Activated CD4-positive, alpha-beta T cell treated with anti-CD3 and anti-CD28 coated beads for 24 hours (primary cell): Measurements from ENCODE around the gene MAD1L1.
"Not testable (repeated sequence)": the region's sequence is repeated elsewhere in the genome, so short reads cannot be mapped to it uniquely, and the experiment has no call there.

Experiments used
- DNase-seq, 2 donors: peaks; one replicate each; pipeline ENCODE4 v3.0.0-alpha.2; 2020; ENCODE audit warnings: low read depth in 2 of 2

Gene MAD1L1

DNA sequence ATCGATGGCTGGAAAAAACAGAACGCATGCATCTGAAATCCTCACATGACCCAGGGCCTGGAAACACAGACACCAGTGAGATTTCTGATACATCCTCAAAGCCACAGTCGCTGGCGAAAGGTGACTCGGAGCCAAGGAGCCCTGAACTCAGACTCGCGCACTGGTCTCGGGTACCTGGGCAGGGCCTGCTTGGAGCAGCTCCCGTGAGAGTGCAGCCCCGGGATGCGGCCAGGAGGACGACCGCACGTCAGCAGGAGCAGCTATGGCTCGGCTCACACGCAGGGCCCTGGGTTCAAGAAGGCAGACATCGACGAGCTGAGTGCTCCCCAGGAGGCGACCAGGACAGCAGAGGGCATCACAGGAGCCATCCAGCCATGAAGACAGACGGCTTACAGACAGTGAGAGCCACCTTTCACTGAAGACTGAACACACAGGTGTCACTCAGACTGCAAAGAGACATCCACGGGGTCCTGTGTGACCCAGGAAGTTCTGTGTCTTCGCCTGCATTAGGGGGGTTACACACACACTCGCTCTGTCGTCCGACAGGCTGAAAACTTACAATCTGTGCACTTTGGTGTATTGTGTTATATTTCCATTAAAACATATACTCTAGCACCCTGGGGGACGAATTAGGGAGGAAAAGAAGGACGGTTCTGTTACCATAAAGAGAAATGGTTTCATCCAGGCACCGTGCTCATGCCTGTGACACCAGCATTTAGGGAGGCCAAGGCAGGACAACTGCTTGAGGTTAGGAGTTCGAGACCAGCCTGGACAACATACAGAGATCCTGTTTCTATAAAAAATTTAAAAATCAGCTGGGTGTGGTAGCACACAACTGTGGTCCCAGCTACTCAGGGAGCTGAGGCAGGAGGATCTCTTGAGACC, 227.7 kb downstream of the MAD1L1 start:
- no peak for DNase-seq

DNA sequence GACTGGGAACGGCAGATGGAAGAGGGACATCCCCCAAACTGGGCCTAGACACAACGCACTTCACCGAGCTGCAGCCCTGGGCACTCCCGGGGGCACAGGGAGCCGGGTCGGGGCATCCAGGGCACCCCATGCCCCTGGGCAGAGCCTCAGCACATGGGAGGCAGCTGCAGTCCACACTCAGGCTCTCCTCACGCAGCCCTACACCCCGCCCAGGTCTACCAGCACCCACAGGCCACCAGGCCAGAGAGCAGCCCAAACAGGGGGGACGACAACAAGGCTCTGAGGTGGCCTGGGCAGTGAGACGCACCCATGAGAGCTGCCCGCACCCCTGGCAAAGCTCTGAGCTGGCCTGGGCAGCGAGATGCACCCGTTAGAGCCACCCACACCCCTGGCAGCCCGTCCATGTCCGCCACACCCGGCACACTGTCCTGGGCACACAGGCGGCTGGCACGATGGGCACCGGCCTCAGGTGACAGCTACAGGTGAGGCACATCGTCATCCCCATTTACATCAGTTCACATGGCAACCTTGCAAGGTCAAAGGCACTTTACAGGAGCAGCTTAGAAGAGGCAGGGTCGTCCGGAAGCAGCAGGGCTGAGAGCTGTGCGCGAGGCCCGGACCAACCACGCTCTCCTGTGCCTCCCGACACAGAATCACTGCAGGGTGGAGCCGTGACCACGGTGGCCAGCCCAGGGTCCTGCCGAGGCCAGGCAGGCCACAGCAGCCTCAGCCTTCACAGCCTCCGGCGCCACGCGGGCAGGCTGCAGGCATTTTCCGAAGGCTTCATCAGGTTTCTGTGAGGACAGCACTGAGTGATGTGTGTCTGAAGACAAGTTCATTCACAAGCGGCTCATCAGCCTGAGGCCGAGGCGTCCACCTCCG, 228.6 kb downstream of the MAD1L1 start:
- no peak for DNase-seq

DNA sequence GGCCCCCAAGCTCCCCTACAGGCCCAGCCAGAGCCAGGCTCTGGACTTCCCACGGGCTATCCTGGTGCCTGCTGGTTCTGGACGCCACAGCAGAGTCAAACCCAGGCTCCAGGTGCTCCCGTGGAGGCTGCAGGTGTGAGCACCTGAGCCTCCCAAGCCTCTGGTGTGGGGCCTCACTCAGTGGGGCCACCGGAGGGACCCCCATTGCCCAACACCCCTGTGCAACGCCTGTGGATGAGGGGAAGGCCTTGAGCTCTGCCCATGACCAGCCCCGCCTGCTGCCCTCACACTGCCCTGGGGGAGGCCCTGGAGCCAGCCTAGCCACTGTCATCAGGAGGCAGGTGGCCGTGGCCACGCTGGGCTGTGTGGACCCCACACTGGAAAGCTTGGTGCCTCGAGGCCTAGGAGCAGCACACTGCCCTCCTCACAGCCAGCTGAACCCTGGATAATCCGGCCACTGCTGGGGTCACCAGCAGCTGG, 229.3 kb downstream of the MAD1L1 start:
- DNase-seq = no peak

DNA sequence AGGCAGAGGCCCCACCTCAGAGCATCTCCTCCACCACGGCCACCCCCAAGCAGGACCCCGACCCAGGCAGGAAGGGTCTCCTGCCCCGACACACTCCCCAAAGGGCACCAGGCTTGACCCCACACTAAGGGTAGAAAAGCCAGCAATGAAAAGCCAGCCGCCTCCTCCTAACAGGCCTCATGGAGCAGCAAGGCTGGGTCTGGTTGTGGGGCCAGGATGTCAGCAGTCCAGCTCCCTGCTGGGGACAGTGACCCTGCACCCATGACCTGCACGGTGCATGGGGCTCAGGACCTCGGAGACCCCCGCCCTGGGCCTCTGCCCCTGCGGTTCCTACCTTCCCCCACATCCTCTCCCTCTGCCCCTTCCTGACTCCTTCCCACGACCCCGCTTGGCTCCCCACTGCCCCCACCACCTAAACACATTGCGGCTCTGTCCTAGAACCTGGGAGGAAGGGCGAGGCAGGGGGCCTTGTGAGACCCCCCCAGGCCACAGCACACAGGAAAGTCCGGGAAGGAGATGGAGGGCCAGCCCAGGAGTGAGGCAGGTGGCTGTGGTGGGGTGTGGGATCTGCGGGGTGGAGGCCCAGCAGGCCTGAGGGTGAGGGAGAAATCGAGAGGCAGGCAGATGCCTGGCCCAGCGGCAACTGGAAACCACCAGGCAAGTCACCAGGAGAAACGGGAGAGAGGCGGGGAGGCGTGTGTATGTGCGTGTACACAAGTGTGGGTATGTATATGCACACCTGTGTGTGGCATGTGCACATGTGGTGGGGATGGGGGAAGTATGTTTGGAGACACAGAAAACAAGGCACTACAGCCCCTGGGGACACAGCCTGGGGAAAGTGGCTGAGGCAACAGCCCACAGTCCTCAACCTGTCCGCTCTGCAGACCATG, 229.9 kb downstream of the MAD1L1 start:
- no peak for DNase-seq

- no peak for DNase-seq
These were observed 230.9 kb downstream of the MAD1L1 start for GRCh38 chr7:2001601-2002442.

- no peak for DNase-seq
These were observed 231.9 kb downstream of the MAD1L1 start for GRCh38 chr7:2000746-2001321.

DNA sequence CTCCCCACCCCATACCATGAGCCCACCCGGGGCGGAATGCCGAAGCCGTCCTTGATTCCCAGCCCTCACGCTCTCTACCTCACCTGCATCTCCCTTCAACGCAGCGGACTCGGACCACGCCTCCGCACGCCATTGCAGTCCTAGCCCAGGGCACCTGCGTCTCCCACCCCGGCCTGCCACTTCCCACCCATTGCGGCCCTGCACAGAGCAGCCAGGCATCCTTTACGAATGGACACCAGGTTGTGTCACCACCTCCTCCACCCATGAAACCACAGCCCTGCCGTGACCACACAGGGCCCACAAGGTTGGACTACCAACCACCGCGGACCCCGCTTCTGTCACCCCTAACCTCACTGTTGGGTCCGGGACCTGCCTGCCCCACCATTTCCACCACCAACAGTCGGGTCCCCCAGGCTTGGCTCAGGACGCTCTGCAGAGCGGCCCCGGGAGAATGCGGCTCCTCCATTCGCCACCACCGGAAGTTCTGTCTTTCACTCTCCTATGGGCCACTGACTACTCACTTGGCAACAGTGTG, 232.5 kb downstream of the MAD1L1 start:
- DNase-seq = no peak

DNA sequence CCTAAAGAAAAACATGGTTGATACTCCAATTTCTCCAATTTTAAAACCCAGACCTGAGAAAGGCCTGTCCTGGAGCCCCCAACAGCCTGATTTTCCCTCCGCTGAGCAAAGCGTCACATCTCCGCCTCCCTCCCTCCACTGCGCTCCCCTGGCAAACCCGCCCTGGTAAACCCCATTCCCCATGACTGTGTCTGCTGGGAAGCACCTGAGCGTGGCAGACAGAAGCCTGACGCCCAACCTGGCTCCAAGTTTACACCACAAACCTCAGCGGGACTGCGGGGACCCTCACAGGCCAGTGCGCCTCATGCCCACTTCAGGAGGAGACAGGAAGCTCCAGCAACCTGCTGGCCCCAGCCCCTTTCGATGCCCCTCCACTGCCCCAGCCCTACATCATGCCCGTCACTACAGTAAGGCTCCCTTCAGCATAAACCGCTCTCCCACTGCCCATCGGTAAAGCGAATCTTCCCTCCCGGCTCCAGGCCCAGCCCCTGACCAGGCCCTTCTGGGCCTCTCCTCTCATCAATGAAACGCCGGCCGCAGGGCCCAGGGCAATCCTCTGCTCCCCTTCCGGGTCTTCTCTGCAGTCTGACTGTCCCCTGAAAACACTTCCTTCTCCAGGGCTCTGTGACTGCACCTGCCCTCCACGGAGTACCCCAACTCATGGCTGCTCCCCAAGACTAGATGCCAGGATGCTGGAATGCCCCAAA, 233.3 kb downstream of the MAD1L1 start:
- DNase-seq = no peak

- no peak for DNase-seq
These were observed 234.6 kb downstream of the MAD1L1 start for GRCh38 chr7:1998146-1998545.

DNA sequence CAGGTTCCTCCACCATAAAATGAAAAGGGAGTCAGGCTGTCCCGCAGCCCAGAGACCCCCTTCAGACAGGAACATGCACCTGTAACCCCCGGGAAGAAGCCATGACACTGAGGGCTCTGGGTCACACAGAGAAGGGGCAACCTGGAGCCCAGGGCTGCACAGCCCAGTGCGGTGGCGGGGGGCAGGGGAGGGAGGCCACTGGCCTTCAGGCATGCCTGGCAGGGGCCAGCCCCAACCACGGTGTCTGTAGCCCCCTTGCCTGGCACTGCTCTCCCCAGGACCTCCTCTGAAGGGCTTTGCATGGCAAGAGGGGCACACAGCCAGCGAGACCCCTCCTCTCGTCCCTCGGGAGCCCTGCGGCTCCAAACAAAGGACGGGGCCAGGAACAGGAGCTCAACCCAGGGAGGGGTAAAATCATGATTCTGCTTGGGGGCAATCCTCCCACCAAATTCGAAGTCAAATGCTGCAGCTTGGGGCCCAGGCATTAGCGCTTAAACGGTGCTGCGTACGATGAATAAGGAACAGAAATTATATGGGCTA, 235.1 kb downstream of the MAD1L1 start:
- DNase-seq = no peak

GRCh38 chr7:1996816-1997215, 235.9 kb downstream of the MAD1L1 start:
- DNase-seq = no peak

- DNase-seq = not testable (repeated sequence)
These were observed 236.8 kb downstream of the MAD1L1 start for GRCh38 chr7:1995911-1996420.

DNA sequence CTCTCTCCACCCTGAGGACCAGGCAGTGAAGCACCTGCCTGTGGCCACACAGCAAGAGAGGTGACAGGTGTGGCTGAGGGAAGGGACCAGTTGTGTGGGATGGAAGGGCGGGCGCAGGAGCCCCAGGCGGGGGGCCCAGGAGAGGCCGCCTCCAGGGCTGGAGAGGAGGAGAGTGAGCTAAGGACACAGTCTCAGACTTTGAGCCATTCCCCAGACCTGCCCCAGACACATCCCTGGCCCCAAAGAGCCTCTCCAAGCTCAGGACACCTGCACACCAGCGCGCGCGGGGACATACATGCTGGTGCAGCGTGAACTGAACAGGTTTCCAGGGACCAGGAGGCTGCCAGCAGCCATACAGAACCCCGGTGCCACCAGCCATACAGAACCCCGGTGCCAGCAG, 237.3 kb downstream of the MAD1L1 start:
- DNase-seq = no peak

DNA sequence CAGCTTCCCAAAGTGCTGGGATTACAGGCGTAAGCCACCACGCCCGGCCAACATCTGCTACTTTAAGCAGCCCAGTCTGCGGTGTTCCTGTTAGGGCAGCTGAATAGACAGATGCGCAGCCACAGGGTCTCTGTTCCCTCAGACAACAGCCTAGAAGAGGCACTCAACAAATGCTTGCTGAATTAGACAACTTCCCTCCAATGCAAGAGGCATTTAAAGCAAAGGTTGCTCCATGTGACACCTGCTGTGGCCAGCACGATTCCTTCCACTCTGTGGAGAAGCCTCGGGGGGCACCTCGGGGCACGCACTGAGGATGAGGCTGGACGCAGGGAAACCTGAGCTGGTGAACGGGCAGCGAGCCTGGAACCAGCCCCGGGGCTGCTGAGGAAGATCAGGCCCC, 237.8 kb downstream of the MAD1L1 start:
- no peak for DNase-seq

GRCh38 chr7:1993776-1994740, 238.7 kb downstream of the MAD1L1 start:
- DNase-seq = no peak

GRCh38 chr7:1993031-1993695, 239.6 kb downstream of the MAD1L1 start:
- no peak for DNase-seq

GRCh38 chr7:1992554-1992953, 240.2 kb downstream of the MAD1L1 start:
- no peak for DNase-seq
